ENCODE data around the gene XXYLT1. TPM values are rescaled to one million over a fixed set of nuclear protein-coding genes. Genes with fewer than 3 reads are reported as not detected.

XXYLT1 gene
- total and polyA plus RNA-seq, 9 of the 15 experiments (the other 6 are each of a cell fraction or from before 2014, with no cell fraction given): 1.9 to 18.9 (median 15.0) TPM

- Histone ChIP-seq H4K20me1 (replicated peaks; ENCODE audit: control insufficient read depth, insufficient read depth, low read length) (no peaks in the 10 kb centered on the region), H3K4me2 (ENCODE audit: insufficient read depth, low read length) (no peak overlapping the region), H3K4me3 (no peak overlapping the region), H3K9ac (ENCODE audit: insufficient read depth in 1 of 2, low read depth in 2 of 2, low read length in 2 of 2) (no peak overlapping the region), H3K27me3 (ENCODE audit: control insufficient read depth in 2 of 2, insufficient read depth in 2 of 2, low read length in 2 of 2) (no peaks in the 10 kb centered on the region; a peak in 1 of 5 replicates), H3K9me1 (ENCODE audit: control insufficient read depth, insufficient read depth, low read length) (no peaks in the 10 kb centered on the region), H2AFZ (ENCODE audit: low read depth, low read length) (no peak overlapping the region), H3K79me2 (ENCODE audit: control insufficient read depth, insufficient read depth, low read length) (no peaks in the 10 kb centered on the region), H3K9me3 (replicated peaks; ENCODE audit: control insufficient read depth, insufficient read depth, low read depth, low read length) (no peaks in the 10 kb centered on the region), H3K4me1 (replicated peaks in 1 of 2; ENCODE audit: control insufficient read depth in 2 of 2, insufficient read depth in 2 of 2, low read length in 2 of 2) (peaks cover 10 to 16% of the 10 kb centered on the region in 2 experiments), H3K27ac (ENCODE audit: extremely low read depth, low read depth, low read length) (no peak overlapping the region), H3K36me3 (ENCODE audit: control insufficient read depth, insufficient read depth, low read length) (no peaks in the 10 kb centered on the region)
- 87% methylated on average over 13 of the region's 16 CpGs for whole genome bisulfite sequencing (ENCODE audit: insufficient coverage, low coverage, missing lambda C conversion rate)
- FAIRE-seq (no peak), ATAC-seq (no peak), DNase-seq (ENCODE audit: extremely low read depth in 1 of 4, low spot score in 3 of 4) (no peak)
- CTCF ChIA-PET (ENCODE audit: low intra/inter-chr PET ratio): no interaction called here
- in situ Hi-C loops (cut with MboI) (no loop called here), intact Hi-C loops (cut with micrococcal nuclease) (no loop called here)
- no TSS peak for BruUV-seq (replicated peaks)
- POLR2A ChIA-PET: no interaction called here
- no peak for TF ChIP-seq YY1 (IDR thresholded peaks at IDR 0.05; ENCODE audit: borderline replicate concordance in 1 of 3, control insufficient read depth in 1 of 3, extremely low read depth in 1 of 3, insufficient read depth in 3 of 3, insufficient read length in 1 of 3, insufficient replicate concordance in 2 of 3, low read depth in 1 of 3, low read length in 2 of 3)
- TF ChIP-seq POLR2H (tag; IDR thresholded peaks at IDR 0.05; ENCODE audit: low read depth): no peak
- no peak for TF ChIP-seq STAT6 (CRISPR knock-in tag; IDR thresholded peaks at IDR 0.05)
- no peak for TF ChIP-seq MXI1 (IDR thresholded peaks at IDR 0.05; ENCODE audit: low read depth, low read length)
- TF ChIP-seq ZNF280A (IDR thresholded peaks at IDR 0.05; ENCODE audit: low read depth, partially characterized antibody): no peak
- TF ChIP-seq NR3C1 (CRISPR knock-in tag; IDR thresholded peaks at IDR 0.05): no peak
- TF ChIP-seq HMG20A (CRISPR knock-in tag; conservative IDR thresholded peaks at IDR 0.05): no peak
- TF ChIP-seq SETDB1 (IDR thresholded peaks at IDR 0.05; ENCODE audit: low read length): no peak
- TF ChIP-seq KLF13 (tag; IDR thresholded peaks at IDR 0.05; ENCODE audit: borderline replicate concordance, low read depth): no peak
- TF ChIP-seq MIER1 (IDR thresholded peaks at IDR 0.05; ENCODE audit: low read depth): no peak
- TF ChIP-seq ZBTB11 (CRISPR knock-in tag; IDR thresholded peaks at IDR 0.05): no peak
Observed at GRCh38 chr3:195098741-195099525, 172.0 kb downstream of the XXYLT1 start.

Data from K562 (cell line).